Mesodermal cell (in vitro differentiated cells): ENCODE results near the gene GDPGP1.

ENCODE experiments used
- H3K27ac ChIP-seq: 2 replicates; pipeline ENCODE4 v1.7.0; 2013; ENCODE audit warnings: mild to moderate bottlenecking, low read depth, low read length, moderate library complexity; ENCODE audit not compliant: severe bottlenecking
- H3K36me3 ChIP-seq: 2 replicates; pipeline ENCODE4 v1.7.1; 2013; ENCODE audit warnings: mild to moderate bottlenecking, low read length, moderate library complexity; ENCODE audit not compliant: control insufficient read depth, insufficient read depth
- H3K4me1 ChIP-seq: one replicate; pipeline ENCODE4 v1.7.1; 2013; ENCODE audit warnings: mild to moderate bottlenecking, low read length; ENCODE audit not compliant: insufficient read depth, control insufficient read depth, poor library complexity, severe bottlenecking
- H3K4me3 ChIP-seq: 2 replicates; pipeline ENCODE4 v1.7.0; 2013; ENCODE audit warnings: low read length, control low read depth, mild to moderate bottlenecking; ENCODE audit not compliant: insufficient read depth, poor library complexity, severe bottlenecking; ENCODE audit errors: extremely low read depth
- H3K9me3 ChIP-seq: 2 replicates; pipeline ENCODE4 v1.7.1; 2013; ENCODE audit warnings: mild to moderate bottlenecking, low read length, moderate library complexity; ENCODE audit not compliant: control insufficient read depth
- WGBS, 2 experiments: methylation state at CpG; one replicate each; pipeline ENCODE4 v1.1.5; 2013; ENCODE audit warnings: missing lambda C conversion rate in 2 of 2; ENCODE audit not compliant: insufficient coverage in 2 of 2; 5-methylcytosine and 5-hydroxymethylcytosine counted together

The GDPGP1 gene

DNA sequence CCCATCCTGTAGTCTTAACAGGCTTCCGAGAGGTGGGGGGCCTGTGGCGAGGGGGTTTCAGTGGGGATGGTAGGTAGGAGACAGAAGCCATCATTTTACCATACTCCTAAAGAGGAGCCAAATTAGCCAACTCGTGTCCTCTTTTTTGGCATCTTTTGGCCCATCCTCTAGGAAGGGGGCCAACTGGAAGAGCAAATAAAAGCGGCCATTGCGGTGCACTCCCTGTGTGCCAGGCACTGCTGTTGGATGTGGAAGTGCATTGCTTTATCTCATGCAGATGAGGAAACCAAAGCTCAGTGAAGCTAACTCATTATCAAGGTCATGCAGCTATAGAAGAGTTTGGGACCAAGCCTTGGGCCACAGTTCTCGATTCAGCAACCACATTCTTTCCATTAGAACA is 26.8 kb upstream of the GDPGP1 start:
- Histone ChIP-seq H3K36me3 (peaks cover 19% of the 10 kb centered on the region), H3K27ac (no peak overlapping the region), H3K4me1 (peaks cover 15% of the 10 kb centered on the region), H3K4me3 (no peak overlapping the region), H3K9me3 (no peaks in the 10 kb centered on the region)
- WGBS, 2 experiments = 92 to 100% methylated on average over 4 of the region's 6 CpGs

DNA sequence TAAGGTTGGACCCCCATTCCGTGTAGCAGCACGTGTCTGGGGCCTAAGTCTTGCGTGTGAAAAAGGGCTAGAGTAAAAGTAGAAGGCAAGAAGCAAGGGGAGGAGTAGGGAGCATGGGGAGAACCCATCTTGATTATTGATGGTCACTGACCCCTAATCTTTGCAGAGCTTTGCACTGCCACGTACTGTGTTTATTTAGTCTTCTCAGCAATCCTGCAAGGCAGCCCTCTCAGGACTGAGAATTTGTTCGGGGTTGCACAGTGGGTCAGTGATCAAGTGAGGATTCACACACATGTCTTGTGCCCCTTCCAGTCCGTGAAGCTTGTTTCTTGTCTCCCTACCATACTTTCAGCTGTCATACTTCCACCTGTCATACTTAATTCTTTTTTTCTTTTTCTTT is 25.7 kb upstream of the GDPGP1 start:
- WGBS, 2 experiments = 92 to 100% methylated on average over 5 to 6 of the region's 6 CpGs
- H3K4me1 ChIP-seq = peaks cover 15% of the 10 kb centered on the region
- H3K9me3 ChIP-seq = no peaks in the 10 kb centered on the region
- H3K36me3 ChIP-seq = peaks cover 18% of the 10 kb centered on the region
- H3K4me3 ChIP-seq = no peak overlapping the region
- no peak overlapping the region for H3K27ac ChIP-seq

DNA sequence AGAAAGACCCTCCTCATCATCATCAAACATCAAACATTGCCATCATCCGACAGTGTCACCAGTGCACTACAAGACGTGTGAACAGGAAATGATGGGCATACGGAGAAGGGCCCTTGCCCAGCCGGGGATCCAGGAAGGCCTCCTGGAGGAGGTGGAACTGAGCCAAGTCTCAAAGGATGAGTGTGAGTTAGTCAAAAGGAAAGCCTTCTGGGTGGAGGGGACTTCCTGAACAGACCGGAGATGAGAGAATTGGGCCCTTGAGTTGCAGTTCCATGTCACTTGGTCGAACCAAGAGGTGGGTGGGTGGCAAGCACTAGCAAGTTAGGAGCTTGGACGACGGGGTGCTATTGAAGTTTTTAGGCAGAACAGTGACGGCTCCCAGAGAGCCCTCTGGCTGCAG is 24.4 kb upstream of the GDPGP1 start:
- Histone ChIP-seq H3K27ac (no peak overlapping the region), H3K4me1 (peaks cover 18% of the 10 kb centered on the region), H3K36me3 (peaks cover 10% of the 10 kb centered on the region), H3K4me3 (no peak overlapping the region), H3K9me3 (no peaks in the 10 kb centered on the region)
- 92 to 94% methylated on average over 5 to 8 of the region's 9 CpGs for WGBS, 2 experiments

DNA sequence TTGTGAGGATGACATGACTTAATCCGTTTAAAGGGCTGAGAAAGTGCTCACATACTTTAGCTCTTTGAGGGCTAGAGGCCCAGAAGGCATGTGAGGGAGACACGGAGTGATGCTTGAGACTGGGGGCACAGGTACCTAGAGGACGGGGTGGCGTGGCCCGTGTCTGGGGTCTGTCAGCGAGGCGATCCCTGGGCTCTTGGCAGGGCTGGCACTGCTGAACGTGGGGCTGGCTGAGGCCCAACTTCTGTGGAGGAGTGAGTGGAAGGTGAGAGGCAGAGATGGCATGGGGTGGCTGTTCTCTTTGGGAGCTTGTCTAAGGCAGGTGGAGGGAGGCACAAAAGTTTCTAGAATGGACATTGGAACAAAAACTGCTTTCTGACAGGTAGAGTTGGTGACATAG is 23.4 kb upstream of the GDPGP1 start:
- WGBS, 2 experiments = 89 to 93% methylated on average over 2 to 8 of the region's 8 CpGs
- Histone ChIP-seq H3K36me3 (peaks cover 10% of the 10 kb centered on the region), H3K4me3 (no peak overlapping the region), H3K4me1 (peaks cover 18% of the 10 kb centered on the region), H3K9me3 (no peaks in the 10 kb centered on the region), H3K27ac (no peak overlapping the region)

DNA sequence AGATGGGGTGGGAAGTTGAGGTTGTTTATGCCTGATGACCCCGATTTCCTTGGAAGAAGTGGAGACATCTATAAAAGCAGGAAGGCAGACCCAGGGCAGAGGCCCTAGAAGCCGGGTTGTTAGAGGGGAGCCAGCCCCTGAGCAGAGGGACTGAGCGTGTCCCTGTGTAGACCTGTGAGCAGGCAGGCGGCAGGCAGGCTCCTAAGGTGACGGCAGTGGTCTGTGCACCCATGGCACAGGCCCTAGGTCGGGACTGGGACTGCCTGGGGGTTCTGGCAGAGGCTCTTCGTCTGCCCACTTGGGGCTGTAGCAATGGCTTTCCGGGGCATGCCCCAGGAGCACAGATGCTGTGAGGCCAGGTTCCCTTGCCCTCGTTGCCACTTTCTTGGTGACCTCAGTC is 23.0 kb upstream of the GDPGP1 start:
- H3K4me1 ChIP-seq = peaks cover 18% of the 10 kb centered on the region
- H3K36me3 ChIP-seq = peaks cover 10% of the 10 kb centered on the region
- H3K4me3 ChIP-seq = no peak overlapping the region
- H3K27ac ChIP-seq = peak overlapping the region; percentile 59
- H3K9me3 ChIP-seq = no peaks in the 10 kb centered on the region
- 92 to 95% methylated on average over 8 to 9 of the region's 9 CpGs for WGBS, 2 experiments

DNA sequence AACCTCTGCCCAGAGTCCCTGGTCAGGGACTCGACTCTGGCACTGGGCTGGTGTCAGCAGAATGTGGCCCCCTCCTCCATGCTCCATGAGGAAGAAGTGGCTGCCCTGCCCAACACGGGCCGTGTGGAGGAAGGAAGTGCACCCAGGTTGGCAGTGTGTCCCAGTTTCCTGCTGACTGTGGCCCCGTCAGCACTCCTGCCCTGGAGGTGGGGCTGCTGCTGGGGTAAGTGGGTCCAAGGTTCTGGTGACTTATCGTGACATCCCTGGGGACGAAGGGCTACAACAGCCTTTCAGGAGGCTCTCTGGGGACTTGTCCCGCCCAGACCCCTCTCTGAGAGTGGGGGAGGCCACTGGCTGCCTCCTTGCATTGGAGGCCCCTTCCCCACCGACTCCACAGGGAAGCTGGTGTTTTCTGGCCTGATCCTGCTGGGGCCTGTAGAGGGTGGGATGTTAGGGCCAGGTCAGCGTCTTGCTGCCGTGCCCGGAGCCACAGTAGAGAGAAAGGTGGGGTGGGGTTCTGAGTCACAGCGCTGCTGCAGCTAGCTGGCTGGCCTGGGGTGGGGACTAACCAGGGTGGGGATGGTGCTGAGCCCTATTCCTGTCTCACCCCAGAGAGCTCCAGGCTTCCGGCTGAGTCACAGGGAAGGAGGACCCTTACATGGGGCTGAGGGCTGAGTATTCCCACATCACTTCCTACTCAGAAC is 22.4 kb upstream of the GDPGP1 start:
- 69 to 83% methylated on average over 7 to 10 of the region's 13 CpGs for WGBS, 2 experiments
- H3K4me1 ChIP-seq = peaks cover 18% of the 10 kb centered on the region

DNA sequence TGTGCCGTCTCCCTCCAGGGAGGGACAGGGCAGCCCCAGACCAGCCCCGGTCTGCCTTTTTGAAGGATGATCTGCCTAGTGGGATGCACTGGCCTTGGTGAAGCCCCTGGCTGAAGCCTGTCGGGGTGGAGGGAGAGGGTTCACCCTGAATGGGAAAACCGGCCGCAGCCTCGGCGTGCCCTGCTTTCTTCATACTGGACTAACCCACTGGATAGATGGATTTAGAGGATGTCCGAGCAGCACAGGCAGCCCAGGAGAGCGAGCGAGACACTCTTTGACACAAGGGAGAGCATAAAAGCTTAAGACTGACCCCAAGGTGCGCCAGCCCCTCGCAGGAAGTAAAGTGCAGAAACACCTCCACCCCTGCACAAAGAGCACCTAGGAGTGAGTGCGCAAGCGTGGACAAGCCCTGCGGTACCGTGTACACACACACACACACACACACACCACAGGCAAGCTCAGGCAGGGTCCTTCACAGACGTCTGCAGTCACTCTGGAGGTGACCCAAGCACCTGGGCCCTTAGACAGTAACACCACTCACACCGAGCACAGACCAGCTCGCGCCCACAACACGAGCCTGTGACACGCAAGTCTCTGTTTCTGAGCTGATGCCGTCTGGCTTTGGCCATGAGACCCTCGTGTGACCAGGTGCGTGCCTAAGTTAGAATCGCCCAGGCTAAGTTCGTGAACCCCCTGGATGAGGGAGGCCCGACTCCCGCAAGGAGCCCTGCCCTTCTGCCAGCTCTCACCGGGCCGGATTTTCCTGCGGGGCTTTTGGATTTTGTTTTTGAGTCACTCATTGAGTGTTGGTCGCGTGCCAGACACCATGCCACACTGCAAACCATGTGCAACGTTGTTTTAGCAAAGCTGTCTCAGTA is 21.5 kb upstream of the GDPGP1 start:
- H3K9me3 ChIP-seq = no peaks in the 10 kb centered on the region
- WGBS, 2 experiments = 96% methylated on average over 11 to 30 of the region's 35 CpGs
- peaks cover 5% of the 10 kb centered on the region for H3K36me3 ChIP-seq
- peaks cover 18% of the 10 kb centered on the region for H3K4me1 ChIP-seq
- no peak overlapping the region for H3K27ac ChIP-seq
- no peak overlapping the region for H3K4me3 ChIP-seq

More for the DNA sequence above, 22.4 kb upstream of the GDPGP1 start:
- Histone ChIP-seq H3K27ac (peak overlapping the region; percentile 59), H3K4me3 (no peak overlapping the region), H3K36me3 (peaks cover 8% of the 10 kb centered on the region), H3K9me3 (no peaks in the 10 kb centered on the region)

DNA sequence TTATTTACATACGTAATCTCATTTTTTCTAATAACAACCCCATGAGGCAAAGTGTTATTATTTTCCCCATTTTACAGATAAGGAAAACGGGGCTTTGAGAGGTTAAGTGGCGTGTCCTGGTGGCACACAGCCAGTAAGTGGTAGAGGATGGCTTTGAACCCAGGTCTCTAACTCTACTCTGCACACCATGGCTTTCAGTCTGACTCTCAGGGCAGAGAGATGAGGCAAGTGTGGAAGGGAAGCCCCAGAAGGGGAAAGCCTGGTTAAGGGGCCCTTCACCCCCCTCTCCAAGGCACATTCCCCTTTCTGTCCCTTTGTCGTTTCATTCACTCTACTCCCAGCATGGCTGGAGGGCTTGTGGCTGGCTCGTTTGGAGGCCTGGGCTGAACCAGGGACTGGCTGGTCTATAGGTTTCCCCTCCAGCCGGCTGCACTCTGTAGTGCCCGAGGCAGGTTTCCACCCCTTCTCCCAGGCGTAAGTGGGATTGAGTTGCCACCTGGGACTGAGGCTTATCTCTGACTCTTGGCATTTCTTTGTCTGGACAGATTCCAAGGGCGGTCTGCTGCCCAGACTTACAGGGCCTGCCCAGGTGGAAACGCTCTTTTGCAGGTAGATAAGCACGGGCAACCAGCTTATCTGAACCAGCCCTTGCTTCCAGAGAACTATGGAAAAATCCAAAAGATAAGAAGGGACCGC is 20.7 kb upstream of the GDPGP1 start:
- Histone ChIP-seq H3K4me3 (no peak overlapping the region), H3K27ac (no peak overlapping the region)
- WGBS, 2 experiments = 89 to 90% methylated on average over 7 to 8 of the region's 12 CpGs

DNA sequence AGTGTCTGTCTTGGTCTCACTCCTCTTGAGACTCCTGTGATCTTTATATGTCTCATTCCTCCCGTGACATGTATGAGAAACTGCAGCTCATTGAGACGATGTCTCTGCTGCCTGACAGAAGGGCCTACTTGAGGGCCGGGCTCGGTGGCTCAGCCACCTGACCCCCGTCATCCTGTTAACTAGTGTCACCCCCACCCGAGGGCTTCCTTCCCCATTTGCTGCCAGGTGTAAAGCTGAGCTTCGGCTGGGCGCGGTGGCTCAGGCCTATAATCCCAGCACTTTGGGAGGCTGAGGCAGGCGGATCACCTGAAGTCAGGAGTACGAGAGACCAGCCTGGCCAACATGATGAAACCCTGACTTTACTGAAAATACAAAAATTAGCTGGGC is 20.2 kb upstream of the GDPGP1 start:
- Histone ChIP-seq H3K36me3 (peaks cover 5% of the 10 kb centered on the region), H3K4me3 (no peak overlapping the region), H3K4me1 (peaks cover 18% of the 10 kb centered on the region), H3K27ac (no peak overlapping the region), H3K9me3 (no peaks in the 10 kb centered on the region)
- WGBS, 2 experiments = 96 to 97% methylated on average over 11 of the region's 11 CpGs

More for the DNA sequence above, 20.7 kb upstream of the GDPGP1 start:
- Histone ChIP-seq H3K9me3 (no peaks in the 10 kb centered on the region), H3K4me1 (peaks cover 18% of the 10 kb centered on the region), H3K36me3 (peaks cover 4% of the 10 kb centered on the region)

DNA sequence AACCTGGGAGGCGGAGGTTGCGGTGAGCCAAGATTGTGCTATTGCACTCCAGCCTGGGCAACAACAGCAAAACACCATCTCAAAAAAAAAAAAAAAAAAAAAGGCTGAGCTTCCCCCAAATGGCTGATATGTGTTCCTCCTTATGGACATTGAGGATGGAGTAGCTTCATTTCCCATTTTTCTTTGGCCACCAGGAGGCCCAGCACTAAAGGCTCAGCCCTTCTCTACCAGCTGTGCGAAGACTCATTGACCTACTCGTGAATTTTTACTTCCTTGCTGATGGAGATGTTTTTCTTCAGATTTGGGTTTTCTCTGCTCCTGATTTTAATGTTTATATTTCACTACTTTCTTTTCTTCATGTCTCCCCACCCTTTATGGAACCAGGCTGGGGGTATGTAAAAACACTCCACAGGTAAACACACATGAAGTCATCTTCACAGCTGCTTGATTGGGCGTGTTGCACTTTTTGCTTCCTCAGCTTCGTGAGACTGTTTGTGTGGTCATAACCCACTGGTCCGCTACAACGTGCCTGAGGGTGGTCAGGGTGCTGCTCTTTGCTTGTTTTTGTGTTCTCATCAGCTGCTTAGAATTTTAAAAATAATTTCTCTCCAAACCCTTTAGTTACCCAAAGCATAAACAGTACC is 19.3 kb upstream of the GDPGP1 start:
- no peaks in the 10 kb centered on the region for H3K9me3 ChIP-seq
- WGBS, 2 experiments = 80 to 95% methylated on average over 1 to 4 of the region's 8 CpGs
- H3K4me3 ChIP-seq = no peak overlapping the region
- H3K4me1 ChIP-seq = peaks cover 18% of the 10 kb centered on the region
- no peak overlapping the region for H3K27ac ChIP-seq
- H3K36me3 ChIP-seq = peaks cover 5% of the 10 kb centered on the region
